Aorta (tissue), 5 donors: Measurements from ENCODE around the gene CNIH3. TPM values are rescaled to one million over a fixed set of nuclear protein-coding genes. Genes with fewer than 3 reads are reported as not detected.

Experiments used
- ATAC-seq: fragments of 200-7000 bp; cut with Tn5 transposase; one replicate; pipeline ENCODE4 v1.9.1; 2022; ENCODE audit warnings: moderate library complexity; ENCODE audit not compliant: low FRiP score
- DNase-seq, 2 donors: peaks; one replicate each; pipeline ENCODE4 v3.0.0-alpha.2; 2020
- H3K27ac ChIP-seq, 2 donors: one replicate each; pipeline ENCODE4 v1.5.1; 2013; ENCODE audit warnings: low read length in 2 of 2, mild to moderate bottlenecking in 2 of 2, moderate library complexity in 2 of 2, control low read depth in 1 of 2, inconsistent platforms in 1 of 2, low read depth in 1 of 2
- H3K27me3 ChIP-seq, 2 donors: one replicate each; pipeline ENCODE4 v1.6.1; 2013; ENCODE audit warnings: control low read depth in 1 of 2, low read length in 1 of 2, mild to moderate bottlenecking in 1 of 2, moderate library complexity in 1 of 2; ENCODE audit not compliant: insufficient read depth in 2 of 2, control insufficient read depth in 1 of 2
- H3K36me3 ChIP-seq, 2 donors: one replicate each; pipeline ENCODE4 v1.6.1; 2013; ENCODE audit warnings: control low read depth in 1 of 2, low read length in 1 of 2, mild to moderate bottlenecking in 1 of 2; ENCODE audit not compliant: insufficient read depth in 2 of 2, control insufficient read depth in 1 of 2
- H3K4me1 ChIP-seq, 2 donors: one replicate each; pipeline ENCODE4 v1.6.1; 2013; ENCODE audit warnings: low read length in 2 of 2, control low read depth in 1 of 2, mild to moderate bottlenecking in 1 of 2, moderate library complexity in 1 of 2; ENCODE audit not compliant: insufficient read depth in 2 of 2, control insufficient read depth in 1 of 2
- H3K4me3 ChIP-seq, 2 donors: one replicate each; pipeline ENCODE4 v1.5.1; 2013; ENCODE audit warnings: low read length in 2 of 2, control low read depth in 1 of 2, mild to moderate bottlenecking in 1 of 2
- H3K9me3 ChIP-seq: one replicate; pipeline ENCODE4 v1.6.1; 2013; ENCODE audit warnings: mild to moderate bottlenecking, low read length; ENCODE audit not compliant: control insufficient read depth
- WGBS, 2 donors: extraction: QIAGEN DNeasy Blood & Tissue Kit; methylation state at CpG; one replicate each; pipeline ENCODE4 v1.1.7; 2013; 5-methylcytosine and 5-hydroxymethylcytosine counted together
- intact Hi-C, 2 donors: fragments of 100-400 bp; cut with DNase I; formaldehyde crosslinking; loops; one replicate each; pipeline versions ENCODE4 v1.14.2 to v1.15.0; 2022
- polyA plus RNA-seq, 2 donors: library from polyadenylated mRNA; stranded (reverse); fragments of 200-250 nt; gene quantifications; one replicate each; pipeline ENCODE4 v1.2.3, GENCODE V29; 2013
- total RNA-seq, 2 donors: library from RNA; stranded (reverse); fragmentation: NEBNext Ultra II Directional; extraction: Animal tissue kit (Norgen Biotek cat#: 25700); gene quantifications; one replicate each; pipeline ENCODE4 v1.2.1, GENCODE V29; 2021
- donor health status: healthy with polysubstance abuse.
- donor health status: Bipolar disorder and iron deficiency.
- donor health status: DM: no; HTN: no; CAD: no.
- donor health status: DM: no; HTN: no; CAD: no.
- donor health status: DM: yes; HTN: yes; CAD: no.

Gene CNIH3
- total and polyA plus RNA-seq, 4 donors, result 2.4 to 8.2 (median 3.3) TPM

DNA sequence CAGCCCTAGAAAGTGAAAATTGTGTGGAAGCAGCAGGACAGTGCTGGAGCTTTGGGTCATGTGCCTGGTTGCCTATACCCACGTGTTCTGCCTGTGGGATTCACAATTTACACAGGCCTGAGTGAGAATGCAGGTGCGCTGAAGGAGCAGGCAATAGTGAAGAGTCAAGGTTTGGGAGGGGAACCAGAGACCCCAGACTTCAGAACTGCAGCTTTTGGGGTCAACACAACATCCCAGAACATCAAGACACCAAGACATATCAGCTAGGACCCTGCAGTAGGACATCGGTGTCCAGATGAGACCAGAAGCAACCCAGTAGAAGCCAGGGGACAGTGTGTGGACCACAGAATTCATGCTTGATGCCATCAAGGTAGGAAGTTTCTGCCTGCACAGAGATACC, 29.1 kb upstream of the CNIH3 start:
- H3K9me3 ChIP-seq, result peaks cover 2% of the 10 kb centered on the region
- intact Hi-C loops, result no loop called here
- no peak for DNase-seq
- H3K27me3 ChIP-seq, result no peaks in the 10 kb centered on the region
- ATAC-seq, result no peak
- no peaks in the 10 kb centered on the region for H3K36me3 ChIP-seq
- no peaks in the 10 kb centered on the region for H3K4me1 ChIP-seq
- WGBS, 2 donors, result 81 to 89% methylated on average over 3 of the region's 3 CpGs
- no peak overlapping the region for H3K4me3 ChIP-seq
- H3K27ac ChIP-seq, result no peak overlapping the region

DNA sequence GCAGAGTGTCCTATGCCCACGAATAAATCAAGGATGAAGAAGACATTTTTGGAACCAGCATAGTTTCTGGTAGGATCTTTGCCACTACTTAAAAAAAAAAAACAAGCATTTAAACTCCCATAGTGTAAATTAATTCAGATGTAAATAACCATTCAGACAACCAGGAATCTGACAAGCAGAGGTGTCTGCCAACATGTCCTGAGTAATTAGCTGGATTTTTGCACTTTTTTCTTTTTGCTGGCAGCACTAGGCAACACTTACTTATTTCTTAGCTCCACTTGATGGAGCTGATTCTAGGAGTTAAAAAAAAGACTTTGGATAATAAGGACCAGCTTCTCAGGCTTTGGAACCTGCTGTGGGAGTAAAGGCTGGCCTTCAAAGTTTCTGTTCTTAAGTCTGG, 27.6 kb upstream of the CNIH3 start:
- H3K27me3 ChIP-seq, result no peaks in the 10 kb centered on the region
- intact Hi-C loops, result no loop called here
- no peaks in the 10 kb centered on the region for H3K36me3 ChIP-seq
- no peak overlapping the region for H3K4me3 ChIP-seq
- peaks cover 2% of the 10 kb centered on the region for H3K9me3 ChIP-seq
- H3K4me1 ChIP-seq, result no peaks in the 10 kb centered on the region
- DNase-seq (no peak), ATAC-seq (no peak)
- H3K27ac ChIP-seq, result no peak overlapping the region
- WGBS, 2 donors, result 84 to 97% methylated on average over 1 of the region's 1 CpG

DNA sequence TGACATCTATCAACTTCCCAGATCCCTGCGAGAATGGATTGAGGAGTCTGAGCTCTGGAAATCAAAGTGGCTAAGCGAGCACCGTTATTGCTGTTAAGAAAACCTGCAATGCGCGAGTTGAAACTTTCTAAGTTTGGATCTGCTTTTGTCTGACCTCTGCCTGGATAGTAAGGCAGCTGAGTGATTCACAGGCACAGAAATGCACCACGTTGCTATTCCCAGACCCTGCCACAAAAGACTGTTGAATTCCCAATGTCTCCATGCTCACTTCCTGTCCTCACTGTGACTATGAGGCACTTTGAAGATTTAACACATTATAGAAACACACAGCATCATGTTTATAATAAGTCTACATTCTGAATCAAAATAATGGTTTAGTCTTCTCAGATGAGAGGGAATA, 27.1 kb upstream of the CNIH3 start:
- H3K36me3 ChIP-seq, result no peaks in the 10 kb centered on the region
- no peak for ATAC-seq
- H3K27ac ChIP-seq, result no peak overlapping the region
- H3K4me1 ChIP-seq, result no peaks in the 10 kb centered on the region
- DNase-seq, result no peak
- no peak overlapping the region for H3K4me3 ChIP-seq
- WGBS, 2 donors, result 58 to 62% methylated on average over 6 of the region's 6 CpGs
- intact Hi-C loops, result no loop called here
- peaks cover 2% of the 10 kb centered on the region for H3K9me3 ChIP-seq
- H3K27me3 ChIP-seq, result no peaks in the 10 kb centered on the region

DNA sequence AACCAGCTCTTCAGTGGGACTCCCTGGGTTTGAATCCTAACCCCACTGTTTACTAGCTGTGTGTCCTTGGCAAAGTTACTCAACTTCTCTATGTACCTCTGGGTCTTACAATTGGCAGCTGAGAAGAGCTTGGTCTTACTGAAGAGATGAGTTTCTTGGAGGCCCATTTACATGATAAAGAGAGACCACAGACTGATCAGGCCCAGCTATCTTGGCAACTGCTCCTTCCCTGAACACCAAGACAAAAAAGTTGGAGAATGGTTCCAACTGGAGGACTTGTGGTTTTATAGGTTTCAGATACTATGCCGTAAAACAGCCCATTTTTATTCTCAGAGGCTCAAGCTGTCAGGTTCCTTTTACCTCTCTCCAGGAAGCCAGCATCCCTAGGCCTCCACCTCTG, 24.8 kb upstream of the CNIH3 start:
- DNase-seq (no peak), ATAC-seq (no peak)
- peaks cover 2% of the 10 kb centered on the region for H3K9me3 ChIP-seq
- 82 to 83% methylated on average over 1 of the region's 1 CpG for WGBS, 2 donors
- intact Hi-C loops, result no loop called here
- no peaks in the 10 kb centered on the region for H3K4me1 ChIP-seq
- no peak overlapping the region for H3K27ac ChIP-seq
- no peak overlapping the region for H3K4me3 ChIP-seq
- H3K27me3 ChIP-seq, result no peaks in the 10 kb centered on the region
- no peaks in the 10 kb centered on the region for H3K36me3 ChIP-seq

DNA sequence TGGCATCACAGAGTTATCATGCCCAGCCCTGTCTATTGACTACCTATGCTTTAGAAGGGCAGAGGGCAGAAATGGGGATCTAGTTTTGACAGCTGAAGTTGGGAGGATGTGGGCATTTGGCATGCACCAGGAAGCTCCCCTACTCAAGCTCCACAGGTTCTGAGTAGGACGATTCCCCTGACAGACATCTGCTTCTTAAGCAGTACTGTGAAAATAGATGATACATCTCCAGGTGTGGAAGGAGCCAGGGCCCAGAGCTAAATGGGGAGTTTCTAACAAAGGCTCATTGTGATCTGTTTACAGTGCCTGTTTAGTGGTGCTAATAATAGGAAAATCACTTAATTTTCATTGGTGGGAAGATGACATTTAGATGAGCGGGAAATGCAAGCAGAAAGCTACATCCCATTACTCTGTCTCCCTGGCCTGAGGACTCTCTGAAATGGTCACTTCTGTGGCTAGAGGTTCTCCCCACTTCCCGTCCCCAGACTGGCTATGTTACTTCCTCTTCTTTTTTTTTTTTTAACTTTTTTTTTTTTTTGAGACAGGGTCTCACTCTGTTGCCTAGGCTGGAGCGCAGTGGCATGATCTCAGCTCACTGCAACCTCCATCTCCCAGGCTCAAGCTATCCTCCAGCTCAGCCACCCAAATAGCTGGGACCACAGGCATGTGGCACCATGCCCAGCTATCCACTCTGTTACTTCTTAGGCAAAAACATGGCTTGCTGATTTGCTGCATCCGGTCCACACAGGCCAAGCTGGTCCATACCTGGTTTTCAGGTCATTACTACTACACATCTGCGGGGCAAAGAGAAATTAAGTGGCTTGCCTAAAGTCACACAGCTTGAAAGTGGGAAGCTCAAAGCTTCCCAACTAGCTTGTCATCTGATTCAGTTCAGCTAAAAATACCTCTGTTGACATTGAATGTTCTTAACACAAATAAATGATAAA, 23.2 kb upstream of the CNIH3 start:
- no peaks in the 10 kb centered on the region for H3K27me3 ChIP-seq
- H3K27ac ChIP-seq, result no peak overlapping the region
- intact Hi-C loops, result no loop called here
- H3K4me1 ChIP-seq, result no peaks in the 10 kb centered on the region
- no peaks in the 10 kb centered on the region for H3K9me3 ChIP-seq
- 53% methylated on average over 6 of the region's 6 CpGs for WGBS, 2 donors
- DNase-seq (no peak), ATAC-seq (no peak)
- no peak overlapping the region for H3K4me3 ChIP-seq
- no peaks in the 10 kb centered on the region for H3K36me3 ChIP-seq

DNA sequence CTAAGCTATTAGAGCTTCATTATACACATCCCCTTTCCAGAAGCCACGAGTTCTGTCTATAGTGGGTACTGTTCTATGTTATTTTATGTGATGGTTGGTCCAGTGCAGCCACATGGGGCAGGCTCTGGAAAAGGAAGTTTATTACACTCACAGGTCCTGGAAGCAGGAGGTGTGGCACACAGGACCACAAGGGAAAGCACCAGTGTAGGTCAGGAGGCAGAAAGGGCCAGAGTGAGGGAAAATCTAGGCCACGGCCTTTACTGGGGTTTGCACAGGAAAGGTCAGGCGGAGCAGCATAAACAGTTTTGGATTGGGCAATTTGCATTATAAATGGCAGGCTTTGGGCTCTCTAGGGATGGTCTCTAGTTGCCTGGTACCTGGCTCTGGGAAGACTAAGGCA, 21.8 kb upstream of the CNIH3 start:
- Histone ChIP-seq H3K9me3 (no peaks in the 10 kb centered on the region), H3K4me3 (no peak overlapping the region), H3K36me3 (no peaks in the 10 kb centered on the region), H3K27me3 (no peaks in the 10 kb centered on the region), H3K4me1 (no peaks in the 10 kb centered on the region), H3K27ac (no peak overlapping the region)
- ATAC-seq (no peak), DNase-seq (no peak)
- intact Hi-C loops, result no loop called here
- WGBS, 2 donors, result 83 to 87% methylated on average over 3 of the region's 3 CpGs

DNA sequence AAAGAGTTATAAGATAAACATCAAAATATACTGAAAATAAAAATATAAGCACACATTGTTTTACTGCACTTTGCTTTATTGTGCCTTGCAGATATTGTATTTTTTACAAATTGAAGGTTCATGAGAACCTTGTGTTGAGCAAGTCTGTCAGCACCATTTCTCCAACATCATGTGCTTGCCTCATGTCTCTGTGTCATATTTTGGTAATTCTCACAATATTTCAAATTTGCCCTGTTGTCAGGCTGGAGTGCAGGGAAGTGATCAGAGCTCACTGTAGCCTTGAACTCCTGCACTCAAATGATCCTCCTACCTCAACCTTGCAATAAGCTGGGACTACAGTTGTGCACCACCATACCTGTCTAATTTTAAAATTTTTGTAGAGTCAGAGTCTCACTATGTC, 21.3 kb upstream of the CNIH3 start:
- no peaks in the 10 kb centered on the region for H3K9me3 ChIP-seq

DNA sequence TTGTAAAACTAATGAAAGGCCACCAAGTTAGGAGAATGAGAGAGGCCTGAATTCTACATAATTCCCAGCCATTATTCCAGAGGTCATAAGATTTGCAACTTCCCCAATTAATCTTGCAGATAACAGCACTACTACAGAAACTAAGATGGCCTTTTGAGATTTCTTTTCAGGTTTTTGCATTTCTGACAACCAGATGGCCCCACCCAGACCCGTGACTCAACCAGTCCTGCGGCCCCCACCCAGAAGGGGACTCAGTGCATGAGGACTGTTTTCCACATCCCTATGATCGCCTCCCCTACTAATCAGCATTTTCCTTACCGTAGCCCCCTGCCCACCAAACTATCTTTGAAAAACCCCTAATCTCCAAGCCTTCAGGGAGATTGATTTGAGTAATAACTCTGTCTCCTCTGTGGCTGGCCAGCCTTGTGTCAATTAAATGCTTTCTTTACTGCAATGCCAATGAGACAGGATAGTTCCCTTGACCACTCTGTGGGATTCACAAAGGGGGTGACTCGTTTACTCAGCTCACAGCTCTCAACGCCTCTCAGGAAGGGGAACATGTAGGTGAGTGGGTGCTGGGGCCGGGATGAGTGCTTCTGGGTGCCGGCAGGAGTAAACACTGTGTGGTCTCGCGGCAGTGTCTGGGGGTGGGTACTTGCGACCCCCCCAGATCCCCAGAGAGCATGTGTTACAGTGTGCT, 10.5 kb upstream of the CNIH3 start:
- Histone ChIP-seq H3K27ac (no peak overlapping the region), H3K4me3 (no peak overlapping the region), H3K4me1 (no peaks in the 10 kb centered on the region), H3K9me3 (peaks cover 7% of the 10 kb centered on the region), H3K36me3 (no peaks in the 10 kb centered on the region), H3K27me3 (no peaks in the 10 kb centered on the region)
- WGBS, 2 donors, result 87 to 93% methylated on average over 11 of the region's 11 CpGs
- ATAC-seq, result peak; percentile 33
- DNase-seq, result no peak
- intact Hi-C loops, result no loop called here

More for the DNA sequence above, 21.3 kb upstream of the CNIH3 start:
- H3K27me3 ChIP-seq, result no peaks in the 10 kb centered on the region
- DNase-seq (no peak), ATAC-seq (no peak)
- H3K27ac ChIP-seq, result no peak overlapping the region
- H3K4me3 ChIP-seq, result no peak overlapping the region
- no peaks in the 10 kb centered on the region for H3K36me3 ChIP-seq
- intact Hi-C loops, result no loop called here
- no peaks in the 10 kb centered on the region for H3K4me1 ChIP-seq
